ENCODE results near the gene TPST2. TPM values are rescaled to one million over a fixed set of nuclear protein-coding genes. Genes with fewer than 3 reads are reported as not detected.

Gene TPST2
- total RNA-seq, 4 donors from 2014 or later, result 99.2 to 154 (median 121) TPM

DNA sequence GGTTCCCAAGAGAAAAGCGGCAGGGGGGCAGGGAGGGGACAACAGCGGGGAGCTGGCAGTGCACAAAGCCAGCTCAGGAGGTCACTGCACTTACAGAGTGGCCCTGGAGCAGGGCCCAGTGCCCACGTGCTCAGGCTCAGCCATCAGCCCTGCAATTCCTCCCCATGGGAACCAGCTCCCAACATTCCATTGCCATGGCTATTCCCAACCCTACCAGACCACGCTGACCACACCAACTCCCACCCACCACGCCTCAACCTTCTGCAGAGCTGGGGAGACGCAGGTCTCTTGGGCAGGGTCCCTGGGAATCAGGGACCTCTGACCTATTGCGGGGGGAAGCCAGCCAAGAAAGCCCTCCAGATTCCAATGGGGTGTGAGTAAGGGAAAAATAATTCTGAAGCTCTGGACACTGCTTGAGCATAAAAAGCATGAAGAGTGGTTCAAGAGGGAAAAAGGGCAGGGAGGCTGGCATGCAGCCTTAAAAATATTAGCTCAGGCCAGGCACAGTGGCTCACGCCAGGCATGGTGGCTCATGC is 39.4 kb downstream of the TPST2 start:
- Histone ChIP-seq H3K9me3 (no peaks in the 10 kb centered on the region), H3K4me1 (peaks cover 79 to 98% of the 10 kb centered on the region in 2 donors), H3K27me3 (no peaks in the 10 kb centered on the region), H3K4me3 (replicated peaks in 1 of 3) (no peak overlapping the region), H3K36me3 (no peaks in the 10 kb centered on the region), H3K27ac (peak overlapping the region; percentile 83 to 86 (median 86))
- no peak for TF ChIP-seq POLR2A (IDR thresholded peaks at IDR 0.05)
- TF ChIP-seq, protein P1, sequence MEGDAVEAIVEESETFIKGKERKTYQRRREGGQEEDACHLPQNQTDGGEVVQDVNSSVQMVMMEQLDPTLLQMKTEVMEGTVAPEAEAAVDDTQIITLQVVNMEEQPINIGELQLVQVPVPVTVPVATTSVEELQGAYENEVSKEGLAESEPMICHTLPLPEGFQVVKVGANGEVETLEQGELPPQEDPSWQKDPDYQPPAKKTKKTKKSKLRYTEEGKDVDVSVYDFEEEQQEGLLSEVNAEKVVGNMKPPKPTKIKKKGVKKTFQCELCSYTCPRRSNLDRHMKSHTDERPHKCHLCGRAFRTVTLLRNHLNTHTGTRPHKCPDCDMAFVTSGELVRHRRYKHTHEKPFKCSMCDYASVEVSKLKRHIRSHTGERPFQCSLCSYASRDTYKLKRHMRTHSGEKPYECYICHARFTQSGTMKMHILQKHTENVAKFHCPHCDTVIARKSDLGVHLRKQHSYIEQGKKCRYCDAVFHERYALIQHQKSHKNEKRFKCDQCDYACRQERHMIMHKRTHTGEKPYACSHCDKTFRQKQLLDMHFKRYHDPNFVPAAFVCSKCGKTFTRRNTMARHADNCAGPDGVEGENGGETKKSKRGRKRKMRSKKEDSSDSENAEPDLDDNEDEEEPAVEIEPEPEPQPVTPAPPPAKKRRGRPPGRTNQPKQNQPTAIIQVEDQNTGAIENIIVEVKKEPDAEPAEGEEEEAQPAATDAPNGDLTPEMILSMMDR (IDR thresholded peaks at IDR 0.05), result no peak
- 10 to 24% methylated on average over 6 to 8 of the region's 8 CpGs for WGBS, 2 donors
- DNase-seq, result peak; percentile 95 to 96
- intact Hi-C loops (cut with DNase I), result no loop called here

DNA sequence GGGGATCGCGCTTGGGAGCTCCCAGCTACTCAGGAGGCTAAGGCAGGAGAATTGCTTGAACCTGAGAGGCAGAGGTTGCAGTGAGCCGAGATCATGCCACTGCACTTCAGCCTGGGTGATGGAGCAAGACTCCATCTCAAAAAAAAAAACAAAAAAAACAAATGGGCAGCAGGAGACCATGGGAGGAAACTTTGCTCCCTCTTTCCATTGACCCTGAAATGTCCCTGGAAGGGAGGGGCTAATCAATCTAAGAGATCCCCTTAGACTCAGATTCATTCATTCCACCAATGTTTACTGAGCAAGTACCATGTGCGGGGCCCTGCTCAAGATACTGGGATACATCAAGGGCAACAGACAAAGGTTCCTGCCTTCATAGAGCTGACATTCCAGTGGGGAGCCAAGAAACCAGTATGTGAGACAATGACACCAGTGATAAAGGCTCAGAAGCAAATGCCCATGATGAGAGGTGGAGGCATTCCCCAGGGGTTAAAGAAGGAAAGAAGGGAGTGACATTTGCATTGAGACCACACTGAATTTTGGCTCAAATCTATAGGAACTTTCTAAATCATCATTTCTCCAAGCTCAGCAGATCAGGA is 39.9 kb downstream of the TPST2 start:
- DNase-seq, result no peak
- 58 to 60% methylated on average over 4 of the region's 4 CpGs for WGBS, 2 donors
- H3K4me1 ChIP-seq, result peaks cover 79 to 98% of the 10 kb centered on the region in 2 donors
- intact Hi-C loops (cut with DNase I), result loop anchor here (10.0 kb wide), 1 partner anchor 65 kb away; the partner anchor contains the start of genes HPS4 and SRRD
- no peaks in the 10 kb centered on the region for H3K27me3 ChIP-seq
- no peaks in the 10 kb centered on the region for H3K9me3 ChIP-seq
- H3K4me3 ChIP-seq (replicated peaks in 1 of 3), result no peak overlapping the region
- H3K36me3 ChIP-seq, result no peaks in the 10 kb centered on the region
- peak overlapping the region; percentile 83 to 86 (median 86) for H3K27ac ChIP-seq
- no peak for TF ChIP-seq POLR2A (IDR thresholded peaks at IDR 0.05)
- TF ChIP-seq, protein P1 (IDR thresholded peaks at IDR 0.05), result no peak

DNA sequence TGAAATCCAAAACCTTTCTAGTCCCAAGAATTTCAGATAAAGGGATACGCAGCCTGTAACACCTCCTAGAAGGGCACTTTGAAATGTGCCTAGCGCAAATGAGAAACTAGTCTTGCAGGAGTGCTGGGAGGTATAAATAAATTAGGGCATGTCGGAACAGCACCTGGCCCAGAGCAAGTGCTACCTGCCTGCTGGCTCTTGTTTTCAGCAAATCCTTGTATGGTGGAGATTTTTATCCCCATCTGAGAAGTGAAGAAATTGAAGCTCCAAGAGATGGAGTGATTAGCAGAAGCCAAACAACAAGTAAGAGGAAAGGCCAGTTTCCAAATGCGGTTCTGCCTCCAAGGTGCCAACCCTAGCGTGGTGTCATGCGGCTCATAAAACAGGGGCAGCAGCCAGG is 40.9 kb downstream of the TPST2 start:
- H3K27ac ChIP-seq, result peak overlapping the region; percentile 83 to 86 (median 86)
- no peaks in the 10 kb centered on the region for H3K27me3 ChIP-seq
- intact Hi-C loops (cut with DNase I), result loop anchor here (10.0 kb wide), 1 partner anchor 64 kb away; the partner anchor contains the start of genes HPS4 and SRRD
- peaks cover 77 to 98% of the 10 kb centered on the region in 2 donors for H3K4me1 ChIP-seq
- H3K4me3 ChIP-seq (replicated peaks in 1 of 3), result no peak overlapping the region
- WGBS, 2 donors, result 66 to 77% methylated on average over 6 of the region's 6 CpGs
- H3K9me3 ChIP-seq, result no peaks in the 10 kb centered on the region
- H3K36me3 ChIP-seq, result no peaks in the 10 kb centered on the region
- DNase-seq, result no peak
- TF ChIP-seq POLR2A (IDR thresholded peaks at IDR 0.05), result no peak
- TF ChIP-seq, protein P1 (IDR thresholded peaks at IDR 0.05), result no peak

DNA sequence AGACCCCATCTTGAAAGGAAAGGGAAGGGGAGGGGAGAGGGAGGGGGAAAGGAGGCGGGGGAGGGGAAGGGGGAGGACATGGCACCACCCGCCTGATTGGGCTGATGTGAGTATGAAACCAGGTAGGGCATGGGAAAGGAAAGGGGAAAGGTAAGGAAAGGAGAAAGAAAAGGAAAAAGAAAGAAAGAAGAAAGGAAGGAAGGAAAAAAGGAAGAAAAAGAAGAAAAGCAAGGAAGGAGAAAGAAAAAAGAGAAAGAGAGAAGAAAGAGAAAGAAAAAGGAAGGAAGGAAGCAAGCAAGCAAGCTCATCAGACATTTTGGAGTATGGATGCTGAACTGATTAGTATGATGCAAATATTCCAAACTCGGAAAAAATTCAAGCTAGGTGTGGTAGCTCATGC is 41.6 kb downstream of the TPST2 start:
- peaks cover 73 to 94% of the 10 kb centered on the region in 2 donors for H3K4me1 ChIP-seq

More for the DNA sequence above, 41.6 kb downstream of the TPST2 start:
- intact Hi-C loops (cut with DNase I), result loop anchor here (10.0 kb wide), 1 partner anchor 64 kb away; the partner anchor contains the start of genes HPS4 and SRRD
- WGBS, 2 donors, result 88 to 95% methylated on average over 3 of the region's 3 CpGs
- peak overlapping the region; percentile 83 to 86 (median 86) for H3K27ac ChIP-seq
- TF ChIP-seq POLR2A (IDR thresholded peaks at IDR 0.05), result no peak
- TF ChIP-seq, protein P1 (IDR thresholded peaks at IDR 0.05), result no peak
- H3K4me3 ChIP-seq (replicated peaks in 1 of 3), result no peak overlapping the region
- H3K9me3 ChIP-seq, result no peaks in the 10 kb centered on the region
- H3K27me3 ChIP-seq, result no peaks in the 10 kb centered on the region
- H3K36me3 ChIP-seq, result no peaks in the 10 kb centered on the region
- no peak for DNase-seq
